ENCODE measurements around the gene ANGEL2.

DNA sequence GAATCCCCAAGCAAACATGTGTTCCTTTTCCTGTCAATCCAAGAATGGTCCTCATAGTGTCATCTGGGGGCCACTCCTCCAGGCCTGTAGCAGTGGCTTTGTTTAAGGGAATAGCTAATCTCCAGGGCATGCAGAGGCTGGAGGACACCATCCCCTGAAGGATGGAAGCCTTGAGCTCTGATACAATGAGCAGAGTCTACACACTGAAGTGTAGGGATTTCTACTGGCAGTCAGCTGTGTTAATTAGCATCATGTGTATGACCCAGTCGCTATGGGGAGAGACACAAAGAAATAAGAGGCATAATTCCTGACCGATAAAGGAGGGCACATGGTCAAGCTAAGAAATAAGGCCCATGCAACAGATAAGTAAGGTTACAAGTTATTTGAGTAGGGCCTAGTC lies 29.1 kb downstream of the ANGEL2 start:
- TF ChIP-seq, protein P1, sequence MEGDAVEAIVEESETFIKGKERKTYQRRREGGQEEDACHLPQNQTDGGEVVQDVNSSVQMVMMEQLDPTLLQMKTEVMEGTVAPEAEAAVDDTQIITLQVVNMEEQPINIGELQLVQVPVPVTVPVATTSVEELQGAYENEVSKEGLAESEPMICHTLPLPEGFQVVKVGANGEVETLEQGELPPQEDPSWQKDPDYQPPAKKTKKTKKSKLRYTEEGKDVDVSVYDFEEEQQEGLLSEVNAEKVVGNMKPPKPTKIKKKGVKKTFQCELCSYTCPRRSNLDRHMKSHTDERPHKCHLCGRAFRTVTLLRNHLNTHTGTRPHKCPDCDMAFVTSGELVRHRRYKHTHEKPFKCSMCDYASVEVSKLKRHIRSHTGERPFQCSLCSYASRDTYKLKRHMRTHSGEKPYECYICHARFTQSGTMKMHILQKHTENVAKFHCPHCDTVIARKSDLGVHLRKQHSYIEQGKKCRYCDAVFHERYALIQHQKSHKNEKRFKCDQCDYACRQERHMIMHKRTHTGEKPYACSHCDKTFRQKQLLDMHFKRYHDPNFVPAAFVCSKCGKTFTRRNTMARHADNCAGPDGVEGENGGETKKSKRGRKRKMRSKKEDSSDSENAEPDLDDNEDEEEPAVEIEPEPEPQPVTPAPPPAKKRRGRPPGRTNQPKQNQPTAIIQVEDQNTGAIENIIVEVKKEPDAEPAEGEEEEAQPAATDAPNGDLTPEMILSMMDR (conservative IDR thresholded peaks at IDR 0.05; ENCODE audit: low read length): no peak
- no peak for TF ChIP-seq EZH2phosphoT487 (IDR thresholded peaks at IDR 0.05; ENCODE audit: borderline replicate concordance, low read depth, low read length)

Data from OCI-LY7 (cell line).